Stimulated activated CD8-positive, alpha-beta memory T cell treated with anti-CD3 and anti-CD28 coated beads, Interleukin-2, amount 100 ng/mL, for 1 hour (primary cell): ENCODE results near the gene DAAM1.

Source experiments
- DNase-seq, 2 donors: peaks; one replicate each; pipeline ENCODE4 v3.0.0-alpha.2; 2020; ENCODE audit warnings: low read depth in 2 of 2

The DAAM1 gene

GRCh38 chr14:59221568-59221967 lies 33.1 kb downstream of the DAAM1 start:
- DNase-seq: no peak

GRCh38 chr14:59224341-59224740 lies 35.9 kb downstream of the DAAM1 start:
- no peak for DNase-seq

GRCh38 chr14:59225281-59225680 lies 36.8 kb downstream of the DAAM1 start:
- DNase-seq: no peak

- no peak for DNase-seq
Observed at GRCh38 chr14:59228421-59228820, 40.0 kb downstream of the DAAM1 start.

DNA sequence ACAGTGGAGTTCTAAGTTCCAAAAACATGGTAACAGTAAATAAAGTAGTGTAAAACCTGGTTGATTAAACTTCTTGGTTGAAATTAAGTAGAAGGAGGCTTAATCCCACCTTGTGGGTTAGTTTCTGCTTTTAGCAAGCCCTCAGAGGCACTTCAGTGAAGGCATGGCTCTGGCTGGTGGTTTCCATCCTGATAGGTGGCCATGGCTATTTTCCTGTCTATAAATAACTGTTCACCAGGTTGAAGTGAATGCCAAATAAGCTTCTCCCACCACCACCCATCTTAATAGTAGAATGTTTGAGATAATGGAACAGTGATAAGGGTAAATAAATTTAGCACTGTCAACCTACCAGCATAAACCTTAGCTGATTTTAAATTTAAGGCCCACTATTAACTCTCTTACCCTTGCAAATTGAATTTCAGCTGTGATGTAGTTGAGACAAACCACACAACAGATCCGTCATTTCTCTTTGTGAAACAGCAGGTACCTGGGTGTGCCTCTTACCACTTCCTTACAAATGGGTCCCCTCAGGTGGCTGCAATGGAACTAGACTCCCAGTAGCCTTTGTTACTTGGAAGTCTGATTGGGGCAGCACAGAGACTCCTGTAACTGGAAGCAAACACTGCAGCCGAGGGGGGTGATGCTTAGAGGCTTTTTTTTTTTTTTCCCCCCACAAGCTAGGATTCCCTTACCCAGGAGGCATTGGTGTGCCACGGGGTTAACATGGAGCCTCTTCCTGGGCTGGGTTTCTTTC lies 41.4 kb downstream of the DAAM1 start:
- DNase-seq: no peak

GRCh38 chr14:59236195-59236594 lies 47.7 kb downstream of the DAAM1 start:
- DNase-seq: no peak

DNA sequence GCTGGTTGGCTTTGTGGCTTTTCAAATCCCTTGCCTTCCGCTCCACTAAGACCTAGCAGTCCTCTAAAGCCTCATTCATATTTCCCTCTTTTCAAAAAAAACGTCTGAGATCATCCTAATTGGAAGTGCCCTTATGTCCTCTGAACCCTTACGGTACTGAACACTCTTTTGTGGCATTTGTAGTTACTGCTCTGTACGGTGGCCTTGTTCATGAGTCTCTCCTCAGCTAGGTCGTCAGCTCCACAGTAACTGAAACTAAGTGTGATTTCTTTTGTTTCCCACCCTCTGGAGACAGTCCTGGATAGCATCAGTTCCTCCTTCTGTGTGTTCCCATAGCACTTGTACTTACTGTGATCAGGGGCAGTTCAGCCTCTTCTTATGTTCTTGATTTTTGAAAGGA lies 49.7 kb downstream of the DAAM1 start:
- DNase-seq: no peak

GRCh38 chr14:59239022-59239421 lies 50.6 kb downstream of the DAAM1 start:
- no peak for DNase-seq

- DNase-seq: no peak
Observed at GRCh38 chr14:59240356-59240755, 51.9 kb downstream of the DAAM1 start.

DNA sequence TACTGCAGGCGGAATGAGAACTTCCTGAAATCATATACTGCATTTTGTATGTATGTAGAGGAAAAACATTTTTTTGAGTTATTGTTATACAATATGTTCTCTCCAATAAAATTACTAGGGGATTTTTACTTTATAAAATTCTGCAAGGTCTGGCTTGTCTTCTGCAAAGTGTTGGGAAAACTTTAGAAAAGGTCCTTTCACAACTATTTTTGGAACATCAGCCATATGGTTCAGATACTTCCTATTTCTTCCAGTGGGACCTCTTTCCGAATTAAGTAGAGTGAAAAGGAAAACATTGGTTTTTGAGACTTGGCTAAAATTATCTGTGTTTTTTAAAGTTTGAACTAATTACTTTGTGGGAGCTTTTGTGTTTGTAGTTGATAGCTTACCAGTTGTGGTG lies 52.7 kb downstream of the DAAM1 start:
- no peak for DNase-seq

DNA sequence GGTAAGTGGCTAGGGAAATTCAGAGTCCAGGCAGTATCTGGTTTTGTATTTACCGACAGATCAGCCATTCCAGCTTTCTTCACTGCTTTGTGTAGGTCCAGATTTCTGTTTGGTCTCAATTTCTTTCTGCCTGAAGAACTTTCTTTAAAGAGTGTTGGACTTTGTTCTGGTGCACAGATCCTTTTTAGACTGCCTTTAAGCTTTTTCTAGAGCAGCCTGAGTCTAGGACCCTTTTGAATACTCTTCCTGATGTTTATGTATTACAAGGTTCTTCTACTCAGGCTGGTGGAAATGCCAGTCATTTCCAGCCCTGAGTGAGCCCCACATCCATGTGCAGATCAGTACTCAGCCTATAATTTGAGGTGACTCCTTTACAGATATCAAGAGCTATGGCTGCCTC lies 54.7 kb downstream of the DAAM1 start:
- DNase-seq: no peak

DNA sequence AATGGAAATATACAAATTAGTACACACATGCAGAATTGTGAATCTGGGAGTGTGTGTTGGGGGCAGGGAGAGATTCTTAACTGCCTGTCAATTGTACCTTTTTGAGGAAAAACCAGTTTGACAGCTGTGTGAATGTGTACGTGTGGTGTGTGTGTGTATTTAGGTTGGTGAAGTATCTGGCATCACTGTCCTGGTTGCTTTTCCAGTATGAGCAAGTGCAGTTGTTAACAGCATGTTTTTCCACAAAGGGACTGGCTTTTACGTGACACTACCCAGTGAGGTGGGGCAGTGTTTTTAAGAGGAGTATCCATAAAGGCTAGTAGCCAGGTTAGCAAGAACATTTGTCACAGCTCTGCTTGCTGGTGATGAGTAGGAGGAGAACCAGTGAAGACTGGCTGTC lies 56.1 kb downstream of the DAAM1 start:
- DNase-seq: no peak

DNA sequence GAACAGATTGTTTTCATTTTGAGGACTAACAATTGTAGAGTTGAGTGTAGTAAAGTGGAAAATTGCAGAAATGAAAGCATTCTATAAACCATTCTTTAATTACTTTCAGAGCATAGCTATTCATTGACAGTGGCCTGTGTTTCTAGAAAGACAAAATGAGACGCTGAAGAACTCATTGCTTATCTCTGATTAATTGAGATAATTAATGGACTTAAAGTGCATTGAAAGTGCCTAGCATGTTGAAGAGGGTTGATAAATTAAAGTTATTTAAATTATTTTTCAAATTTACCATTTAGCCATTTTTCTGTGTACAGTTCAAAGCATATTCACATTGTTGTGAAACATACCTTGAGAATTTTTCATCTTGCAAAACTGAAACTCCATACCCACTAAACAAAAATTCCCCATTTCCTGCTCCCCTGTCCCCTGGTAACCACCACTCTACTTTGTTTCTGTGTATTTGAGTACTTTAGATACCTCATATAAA lies 57.4 kb downstream of the DAAM1 start:
- no peak for DNase-seq

GRCh38 chr14:59246566-59246965 lies 58.1 kb downstream of the DAAM1 start:
- no peak for DNase-seq

GRCh38 chr14:59247801-59248584 lies 59.5 kb downstream of the DAAM1 start:
- DNase-seq: no peak

DNA sequence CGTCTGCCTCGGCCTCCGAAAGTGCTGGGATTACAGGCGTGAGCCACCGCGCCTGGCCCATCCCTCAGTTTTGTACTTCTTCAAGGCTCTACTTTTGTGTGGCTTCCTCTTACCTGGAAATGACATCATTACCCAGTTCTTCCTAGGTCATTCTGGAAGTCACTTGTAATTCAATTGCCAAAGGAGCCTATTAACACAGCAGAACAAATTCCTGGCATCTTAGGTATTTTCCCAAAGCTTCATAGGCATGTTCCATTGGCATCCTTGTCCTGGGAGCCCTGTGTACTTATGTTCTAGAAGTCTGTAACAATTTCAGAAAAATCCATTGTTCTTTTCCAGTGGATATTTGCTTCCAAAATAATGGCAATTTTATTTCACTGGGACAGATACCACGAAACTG lies 60.6 kb downstream of the DAAM1 start:
- no peak for DNase-seq

- no peak for DNase-seq
Observed at GRCh38 chr14:59251811-59252771, 63.6 kb downstream of the DAAM1 start.

GRCh38 chr14:59252772-59253500 lies 64.5 kb downstream of the DAAM1 start:
- DNase-seq: no peak

- no peak for DNase-seq
Observed at GRCh38 chr14:59253527-59253926, 65.1 kb downstream of the DAAM1 start.

GRCh38 chr14:59254146-59254910 lies 65.9 kb downstream of the DAAM1 start:
- DNase-seq: no peak
